Measurements from ENCODE around the gene THUMPD2. TPM values are rescaled to one million over a fixed set of nuclear protein-coding genes. Genes with fewer than 3 reads are reported as not detected.
"Not testable (repeated sequence)": the region's sequence is repeated elsewhere in the genome, so short reads cannot be mapped to it uniquely, and the experiment has no call there.

Gene THUMPD2
- total RNA-seq, 1 experiment from 2014 or later = 19.6 TPM

DNA sequence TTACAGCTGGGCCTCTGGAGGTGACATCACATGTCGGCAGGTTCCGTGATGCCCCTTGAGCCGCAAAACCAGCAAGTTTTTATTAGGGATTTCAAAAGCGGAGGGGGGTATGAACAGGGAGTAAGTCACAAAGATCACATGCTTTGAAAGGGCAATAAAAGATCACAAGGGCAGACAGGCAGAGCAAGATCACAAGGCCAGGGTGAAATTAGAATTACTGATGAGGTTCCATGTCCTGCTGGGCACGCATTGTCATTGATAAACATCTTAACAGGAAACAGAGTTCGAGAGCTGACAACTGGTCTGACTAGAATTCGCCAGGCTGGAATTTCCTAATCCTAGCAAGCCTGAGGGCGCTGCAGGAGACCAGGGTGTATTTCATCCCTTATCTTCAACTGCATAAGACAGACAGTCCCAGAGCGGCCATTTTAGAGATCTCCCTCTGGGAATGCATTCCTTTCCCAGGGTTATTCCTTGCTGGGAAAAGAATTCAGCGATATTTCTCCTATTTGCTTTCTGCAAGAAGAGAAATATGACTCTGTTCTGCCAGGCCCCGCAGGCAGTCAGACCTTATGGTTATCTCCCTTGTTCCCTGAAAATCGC is 11.3 kb upstream of the THUMPD2 start:
- ATAC-seq; H3K4me3 Mint-ChIP-seq; CTCF ChIA-PET; H3K27me3 Mint-ChIP-seq (ENCODE audit: low read depth); POLR2A ChIA-PET; H3K4me1 Mint-ChIP-seq: not testable (repeated sequence)
- Mint-ChIP-seq H3K36me3 (peaks cover 37% of the 10 kb centered on the region), H3K27ac (peak overlapping the region; percentile 70), H3K9me3 (peaks cover 41% of the 10 kb centered on the region)
- peak; percentile 50 for DNase-seq (ENCODE audit: low spot score)
- TF ChIP-seq, protein P1, sequence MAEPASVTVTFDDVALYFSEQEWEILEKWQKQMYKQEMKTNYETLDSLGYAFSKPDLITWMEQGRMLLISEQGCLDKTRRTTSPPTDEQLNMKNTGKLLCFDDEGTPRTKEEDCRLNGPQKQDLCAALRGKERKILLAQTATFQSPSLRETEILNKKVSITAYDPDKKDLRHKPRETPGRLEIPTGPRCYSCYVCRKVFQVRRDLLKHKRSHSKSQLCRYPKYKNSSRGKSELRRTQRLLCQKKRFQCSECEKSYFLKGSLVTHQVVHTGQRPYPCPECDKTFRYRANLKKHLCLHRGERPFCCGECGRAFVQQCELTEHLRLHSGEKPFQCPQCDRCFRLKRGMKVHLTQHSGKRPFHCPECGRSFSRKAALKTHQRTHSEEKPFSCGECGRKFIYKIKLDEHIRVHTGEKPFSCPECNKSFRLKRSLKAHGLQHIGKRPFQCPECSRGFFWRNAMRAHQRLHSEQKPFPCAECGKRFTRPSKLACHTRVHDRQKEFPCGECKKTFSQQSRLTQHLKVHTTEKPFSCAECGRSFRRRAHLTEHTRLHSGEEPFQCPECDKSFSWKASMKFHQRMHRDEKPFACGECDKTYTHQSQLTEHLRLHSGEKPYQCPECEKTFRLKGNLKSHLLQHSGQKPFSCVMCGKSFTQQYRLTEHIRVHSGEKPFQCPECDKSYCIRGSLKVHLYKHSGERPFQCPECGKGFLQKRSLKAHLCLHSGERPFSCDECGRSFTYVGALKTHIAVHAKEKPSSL (CRISPR knock-in tag; conservative IDR thresholded peaks at IDR 0.05) = 0 out of 2 replicates have a peak, but pooled peaks have one; percentile 27
- TF ChIP-seq SP1 (CRISPR knock-in tag; conservative IDR thresholded peaks at IDR 0.05) = 0 out of 2 replicates have a peak, but pooled peaks have one; percentile 14

DNA sequence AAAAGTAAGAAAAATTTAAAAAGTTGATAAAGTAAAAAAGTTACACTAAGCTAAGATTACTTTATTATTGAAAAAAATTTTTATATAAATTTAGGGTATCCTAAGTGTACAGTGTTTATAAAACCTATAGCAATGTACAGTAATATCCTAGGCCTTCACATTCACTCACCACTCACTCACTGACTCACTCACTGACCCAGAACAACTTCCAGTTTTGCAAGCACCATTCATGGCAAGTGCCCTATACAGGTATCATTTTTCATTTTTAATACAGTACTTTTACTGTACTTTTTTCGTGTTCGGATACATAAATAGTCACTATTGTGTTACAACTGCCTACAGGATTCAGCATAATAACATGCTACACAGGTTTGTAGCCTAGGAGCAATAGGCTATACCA is 8.9 kb upstream of the THUMPD2 start:
- H3K27ac Mint-ChIP-seq = no peak overlapping the region
- peaks cover 36% of the 10 kb centered on the region for H3K9me3 Mint-ChIP-seq
- peaks cover 7% of the 10 kb centered on the region for H3K4me1 Mint-ChIP-seq
- ChIA-PET POLR2A (no interaction called here), CTCF (no interaction called here)
- H3K27me3 Mint-ChIP-seq (ENCODE audit: low read depth) = peaks cover 4% of the 10 kb centered on the region; the same call in 1 of the 2 replicates
- H3K4me3 Mint-ChIP-seq = no peak overlapping the region
- DNase-seq (ENCODE audit: low spot score) (no peak), ATAC-seq (no peak)
- peaks cover 37% of the 10 kb centered on the region for H3K36me3 Mint-ChIP-seq
- TF ChIP-seq, protein P2, sequence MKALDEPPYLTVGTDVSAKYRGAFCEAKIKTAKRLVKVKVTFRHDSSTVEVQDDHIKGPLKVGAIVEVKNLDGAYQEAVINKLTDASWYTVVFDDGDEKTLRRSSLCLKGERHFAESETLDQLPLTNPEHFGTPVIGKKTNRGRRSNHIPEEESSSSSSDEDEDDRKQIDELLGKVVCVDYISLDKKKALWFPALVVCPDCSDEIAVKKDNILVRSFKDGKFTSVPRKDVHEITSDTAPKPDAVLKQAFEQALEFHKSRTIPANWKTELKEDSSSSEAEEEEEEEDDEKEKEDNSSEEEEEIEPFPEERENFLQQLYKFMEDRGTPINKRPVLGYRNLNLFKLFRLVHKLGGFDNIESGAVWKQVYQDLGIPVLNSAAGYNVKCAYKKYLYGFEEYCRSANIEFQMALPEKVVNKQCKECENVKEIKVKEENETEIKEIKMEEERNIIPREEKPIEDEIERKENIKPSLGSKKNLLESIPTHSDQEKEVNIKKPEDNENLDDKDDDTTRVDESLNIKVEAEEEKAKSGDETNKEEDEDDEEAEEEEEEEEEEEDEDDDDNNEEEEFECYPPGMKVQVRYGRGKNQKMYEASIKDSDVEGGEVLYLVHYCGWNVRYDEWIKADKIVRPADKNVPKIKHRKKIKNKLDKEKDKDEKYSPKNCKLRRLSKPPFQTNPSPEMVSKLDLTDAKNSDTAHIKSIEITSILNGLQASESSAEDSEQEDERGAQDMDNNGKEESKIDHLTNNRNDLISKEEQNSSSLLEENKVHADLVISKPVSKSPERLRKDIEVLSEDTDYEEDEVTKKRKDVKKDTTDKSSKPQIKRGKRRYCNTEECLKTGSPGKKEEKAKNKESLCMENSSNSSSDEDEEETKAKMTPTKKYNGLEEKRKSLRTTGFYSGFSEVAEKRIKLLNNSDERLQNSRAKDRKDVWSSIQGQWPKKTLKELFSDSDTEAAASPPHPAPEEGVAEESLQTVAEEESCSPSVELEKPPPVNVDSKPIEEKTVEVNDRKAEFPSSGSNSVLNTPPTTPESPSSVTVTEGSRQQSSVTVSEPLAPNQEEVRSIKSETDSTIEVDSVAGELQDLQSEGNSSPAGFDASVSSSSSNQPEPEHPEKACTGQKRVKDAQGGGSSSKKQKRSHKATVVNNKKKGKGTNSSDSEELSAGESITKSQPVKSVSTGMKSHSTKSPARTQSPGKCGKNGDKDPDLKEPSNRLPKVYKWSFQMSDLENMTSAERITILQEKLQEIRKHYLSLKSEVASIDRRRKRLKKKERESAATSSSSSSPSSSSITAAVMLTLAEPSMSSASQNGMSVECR (CRISPR knock-in tag; IDR thresholded peaks at IDR 0.05; ENCODE audit: borderline replicate concordance) = no peak
- TF ChIP-seq TCF7 (CRISPR knock-in tag; IDR thresholded peaks at IDR 0.05; ENCODE audit: low read depth) (no peak), CREB1 (CRISPR knock-in tag; IDR thresholded peaks at IDR 0.05) (no peak), NFATC4 (CRISPR knock-in tag; IDR thresholded peaks at IDR 0.05) (no peak), PRRX2 (CRISPR knock-in tag; IDR thresholded peaks at IDR 0.05) (no peak), FOXP1 (CRISPR knock-in tag; IDR thresholded peaks at IDR 0.05; ENCODE audit: borderline replicate concordance) (no peak), ZNF671 (CRISPR knock-in tag; IDR thresholded peaks at IDR 0.05) (no peak), ZNF263 (CRISPR knock-in tag; IDR thresholded peaks at IDR 0.05; ENCODE audit: low read depth) (no peak), RORB (CRISPR knock-in tag; IDR thresholded peaks at IDR 0.05) (no peak), SMAD3 (CRISPR knock-in tag; IDR thresholded peaks at IDR 0.05; ENCODE audit: borderline replicate concordance) (no peak), ZNF317 (CRISPR knock-in tag; IDR thresholded peaks at IDR 0.05; ENCODE audit: borderline replicate concordance, low read depth) (no peak), NFYB (CRISPR knock-in tag; conservative IDR thresholded peaks at IDR 0.05; ENCODE audit: low read depth) (no peak)
- TF ChIP-seq, protein P3, sequence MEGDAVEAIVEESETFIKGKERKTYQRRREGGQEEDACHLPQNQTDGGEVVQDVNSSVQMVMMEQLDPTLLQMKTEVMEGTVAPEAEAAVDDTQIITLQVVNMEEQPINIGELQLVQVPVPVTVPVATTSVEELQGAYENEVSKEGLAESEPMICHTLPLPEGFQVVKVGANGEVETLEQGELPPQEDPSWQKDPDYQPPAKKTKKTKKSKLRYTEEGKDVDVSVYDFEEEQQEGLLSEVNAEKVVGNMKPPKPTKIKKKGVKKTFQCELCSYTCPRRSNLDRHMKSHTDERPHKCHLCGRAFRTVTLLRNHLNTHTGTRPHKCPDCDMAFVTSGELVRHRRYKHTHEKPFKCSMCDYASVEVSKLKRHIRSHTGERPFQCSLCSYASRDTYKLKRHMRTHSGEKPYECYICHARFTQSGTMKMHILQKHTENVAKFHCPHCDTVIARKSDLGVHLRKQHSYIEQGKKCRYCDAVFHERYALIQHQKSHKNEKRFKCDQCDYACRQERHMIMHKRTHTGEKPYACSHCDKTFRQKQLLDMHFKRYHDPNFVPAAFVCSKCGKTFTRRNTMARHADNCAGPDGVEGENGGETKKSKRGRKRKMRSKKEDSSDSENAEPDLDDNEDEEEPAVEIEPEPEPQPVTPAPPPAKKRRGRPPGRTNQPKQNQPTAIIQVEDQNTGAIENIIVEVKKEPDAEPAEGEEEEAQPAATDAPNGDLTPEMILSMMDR (IDR thresholded peaks at IDR 0.05) = no peak
- TF ChIP-seq, protein P4, sequence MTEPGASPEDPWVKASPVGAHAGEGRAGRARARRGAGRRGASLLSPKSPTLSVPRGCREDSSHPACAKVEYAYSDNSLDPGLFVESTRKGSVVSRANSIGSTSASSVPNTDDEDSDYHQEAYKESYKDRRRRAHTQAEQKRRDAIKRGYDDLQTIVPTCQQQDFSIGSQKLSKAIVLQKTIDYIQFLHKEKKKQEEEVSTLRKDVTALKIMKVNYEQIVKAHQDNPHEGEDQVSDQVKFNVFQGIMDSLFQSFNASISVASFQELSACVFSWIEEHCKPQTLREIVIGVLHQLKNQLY (CRISPR knock-in tag; IDR thresholded peaks at IDR 0.05) = no peak
- TF ChIP-seq, protein P5, sequence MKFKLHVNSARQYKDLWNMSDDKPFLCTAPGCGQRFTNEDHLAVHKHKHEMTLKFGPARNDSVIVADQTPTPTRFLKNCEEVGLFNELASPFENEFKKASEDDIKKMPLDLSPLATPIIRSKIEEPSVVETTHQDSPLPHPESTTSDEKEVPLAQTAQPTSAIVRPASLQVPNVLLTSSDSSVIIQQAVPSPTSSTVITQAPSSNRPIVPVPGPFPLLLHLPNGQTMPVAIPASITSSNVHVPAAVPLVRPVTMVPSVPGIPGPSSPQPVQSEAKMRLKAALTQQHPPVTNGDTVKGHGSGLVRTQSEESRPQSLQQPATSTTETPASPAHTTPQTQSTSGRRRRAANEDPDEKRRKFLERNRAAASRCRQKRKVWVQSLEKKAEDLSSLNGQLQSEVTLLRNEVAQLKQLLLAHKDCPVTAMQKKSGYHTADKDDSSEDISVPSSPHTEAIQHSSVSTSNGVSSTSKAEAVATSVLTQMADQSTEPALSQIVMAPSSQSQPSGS (CRISPR knock-in tag; IDR thresholded peaks at IDR 0.05; ENCODE audit: borderline replicate concordance, low read depth) = no peak
- TF ChIP-seq, protein P6, sequence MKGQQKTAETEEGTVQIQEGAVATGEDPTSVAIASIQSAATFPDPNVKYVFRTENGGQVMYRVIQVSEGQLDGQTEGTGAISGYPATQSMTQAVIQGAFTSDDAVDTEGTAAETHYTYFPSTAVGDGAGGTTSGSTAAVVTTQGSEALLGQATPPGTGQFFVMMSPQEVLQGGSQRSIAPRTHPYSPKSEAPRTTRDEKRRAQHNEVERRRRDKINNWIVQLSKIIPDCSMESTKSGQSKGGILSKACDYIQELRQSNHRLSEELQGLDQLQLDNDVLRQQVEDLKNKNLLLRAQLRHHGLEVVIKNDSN (CRISPR knock-in tag; IDR thresholded peaks at IDR 0.05) = no peak
- TF ChIP-seq, protein P7, sequence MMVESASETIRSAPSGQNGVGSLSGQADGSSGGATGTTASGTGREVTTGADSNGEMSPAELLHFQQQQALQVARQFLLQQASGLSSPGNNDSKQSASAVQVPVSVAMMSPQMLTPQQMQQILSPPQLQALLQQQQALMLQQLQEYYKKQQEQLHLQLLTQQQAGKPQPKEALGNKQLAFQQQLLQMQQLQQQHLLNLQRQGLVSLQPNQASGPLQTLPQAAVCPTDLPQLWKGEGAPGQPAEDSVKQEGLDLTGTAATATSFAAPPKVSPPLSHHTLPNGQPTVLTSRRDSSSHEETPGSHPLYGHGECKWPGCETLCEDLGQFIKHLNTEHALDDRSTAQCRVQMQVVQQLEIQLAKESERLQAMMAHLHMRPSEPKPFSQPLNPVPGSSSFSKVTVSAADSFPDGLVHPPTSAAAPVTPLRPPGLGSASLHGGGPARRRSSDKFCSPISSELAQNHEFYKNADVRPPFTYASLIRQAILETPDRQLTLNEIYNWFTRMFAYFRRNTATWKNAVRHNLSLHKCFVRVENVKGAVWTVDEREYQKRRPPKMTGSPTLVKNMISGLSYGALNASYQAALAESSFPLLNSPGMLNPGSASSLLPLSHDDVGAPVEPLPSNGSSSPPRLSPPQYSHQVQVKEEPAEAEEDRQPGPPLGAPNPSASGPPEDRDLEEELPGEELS (CRISPR knock-in tag; IDR thresholded peaks at IDR 0.05) = no peak
- TF ChIP-seq, protein P8, sequence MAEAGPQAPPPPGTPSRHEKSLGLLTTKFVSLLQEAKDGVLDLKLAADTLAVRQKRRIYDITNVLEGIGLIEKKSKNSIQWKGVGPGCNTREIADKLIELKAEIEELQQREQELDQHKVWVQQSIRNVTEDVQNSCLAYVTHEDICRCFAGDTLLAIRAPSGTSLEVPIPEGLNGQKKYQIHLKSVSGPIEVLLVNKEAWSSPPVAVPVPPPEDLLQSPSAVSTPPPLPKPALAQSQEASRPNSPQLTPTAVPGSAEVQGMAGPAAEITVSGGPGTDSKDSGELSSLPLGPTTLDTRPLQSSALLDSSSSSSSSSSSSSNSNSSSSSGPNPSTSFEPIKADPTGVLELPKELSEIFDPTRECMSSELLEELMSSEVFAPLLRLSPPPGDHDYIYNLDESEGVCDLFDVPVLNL (CRISPR knock-in tag; IDR thresholded peaks at IDR 0.05; ENCODE audit: borderline replicate concordance, low read depth) = no peak
